Neural cell (in vitro differentiated cells): ENCODE results near the gene PTPRQ. TPM values are rescaled to one million over a fixed set of nuclear protein-coding genes. Genes with fewer than 3 reads are reported as not detected.

ENCODE experiments used
- H2AFZ ChIP-seq: fragments of 200-600, 300-800 bp; sonication (generic), shearing (Covaris generic); 2 replicates; pipeline ENCODE4 v1.6.0; 2014; ENCODE audit warnings: low read depth, mild to moderate bottlenecking, antibody characterized with exemption, low read length, moderate library complexity
- H3F3A ChIP-seq: fragments of 200-600 bp; shearing (Covaris generic); 2 replicates; pipeline ENCODE4 v1.6.1; 2016; ENCODE audit warnings: mild to moderate bottlenecking, moderate library complexity, mixed read lengths, antibody characterized with exemption, low read length; ENCODE audit not compliant: insufficient read depth, poor library complexity, severe bottlenecking
- H3K27ac ChIP-seq: fragments of 200-600, 300-800 bp; sonication (generic), shearing (Covaris generic); 2 replicates; pipeline ENCODE4 v1.5.1; 2014; ENCODE audit warnings: mild to moderate bottlenecking, low read length, moderate library complexity
- H3K27me3 ChIP-seq: fragments of 300-800, 200-600 bp; sonication (generic), shearing (Covaris generic); 2 replicates; pipeline ENCODE4 v1.6.0; 2014; ENCODE audit warnings: mild to moderate bottlenecking, low read depth, low read length, moderate library complexity; ENCODE audit not compliant: insufficient read depth
- H3K36me3 ChIP-seq: fragments of 300-800, 200-600 bp; sonication (generic), shearing (Covaris generic); 2 replicates; pipeline ENCODE4 v1.5.1; 2014; ENCODE audit warnings: mild to moderate bottlenecking, antibody characterized with exemption, low read length, moderate library complexity; ENCODE audit not compliant: insufficient read depth
- H3K4me2 ChIP-seq: fragments of 300-800, 200-600 bp; sonication (generic), shearing (Covaris generic); 2 replicates; pipeline ENCODE4 v1.6.0; 2014; ENCODE audit warnings: mild to moderate bottlenecking, low read length
- H3K4me3 ChIP-seq: fragments of 300-800, 200-600 bp; sonication (generic), shearing (Covaris generic); 2 replicates; pipeline ENCODE4 v1.5.1; 2014; ENCODE audit warnings: mild to moderate bottlenecking, low read length, moderate library complexity
- H3K79me2 ChIP-seq: fragments of 200-600 bp; shearing (Covaris generic); replicated peaks from 2 replicates; pipeline ENCODE4 v1.6.0; 2014; ENCODE audit warnings: mild to moderate bottlenecking, low read length, moderate library complexity; ENCODE audit not compliant: insufficient read depth
- H3K9ac ChIP-seq: fragments of 300-800, 200-600 bp; sonication (generic), shearing (Covaris generic); 2 replicates; pipeline ENCODE4 v1.6.1; 2016; ENCODE audit warnings: mild to moderate bottlenecking, low read length, mixed read lengths
- H3K9me2 ChIP-seq: fragments of 200-600 bp; shearing (Covaris generic); 2 replicates; pipeline ENCODE4 v1.6.1; 2016; ENCODE audit warnings: mild to moderate bottlenecking, low read length, mixed read lengths; ENCODE audit not compliant: insufficient read depth
- H3K9me3 ChIP-seq: fragments of 200-600, 300-800 bp; sonication (generic), shearing (Covaris generic); 2 replicates; pipeline ENCODE4 v1.6.1; 2016; ENCODE audit warnings: mild to moderate bottlenecking, mixed run types, low read length, moderate library complexity, mixed read lengths
- H4K20me1 ChIP-seq: fragments of 200-600 bp; shearing (Covaris generic); 2 replicates; pipeline ENCODE4 v1.6.1; 2016; ENCODE audit warnings: mild to moderate bottlenecking, mixed run types; ENCODE audit not compliant: insufficient read depth
- CTCF ChIP-seq: fragments of 450-650 bp; IDR thresholded peaks from 2 replicates; pipeline ENCODE4 v1.5.1; 2014; ENCODE audit warnings: antibody characterized with exemption, mild to moderate bottlenecking, moderate library complexity; ENCODE audit not compliant: poor library complexity, severe bottlenecking
- EP300 ChIP-seq: fragments of 450-650 bp; conservative IDR thresholded peaks from 2 replicates; pipeline ENCODE4 v1.6.1; 2014; ENCODE audit warnings: antibody characterized with exemption, mild to moderate bottlenecking, moderate library complexity; ENCODE audit not compliant: poor library complexity, severe bottlenecking
- EZH2 ChIP-seq: fragments of 200-600, 300-800 bp; shearing (Covaris generic), sonication (generic); IDR thresholded peaks from 2 replicates; pipeline ENCODE4 v1.6.1; 2014; ENCODE audit warnings: antibody characterized with exemption, low read length, borderline replicate concordance, mild to moderate bottlenecking; ENCODE audit not compliant: insufficient read depth, poor library complexity, severe bottlenecking
- MXI1 ChIP-seq: fragments of 450-650 bp; conservative IDR thresholded peaks from 2 replicates; pipeline ENCODE4 v1.6.1; 2014; ENCODE audit warnings: antibody characterized with exemption, mild to moderate bottlenecking; ENCODE audit not compliant: poor library complexity, severe bottlenecking
- REST ChIP-seq: IDR thresholded peaks from 2 replicates; pipeline ENCODE4 v1.6.1; 2012; ENCODE audit warnings: borderline replicate concordance
- SMC3 ChIP-seq: fragments of 450-650 bp; conservative IDR thresholded peaks from 2 replicates; pipeline ENCODE4 v1.6.1; 2014; ENCODE audit warnings: antibody characterized with exemption, mild to moderate bottlenecking, moderate library complexity; ENCODE audit not compliant: poor library complexity
- TAF1 ChIP-seq: IDR thresholded peaks from 2 replicates; pipeline ENCODE4 v1.6.1; 2012; ENCODE audit warnings: low read depth
- polyA plus RNA-seq: library from polyadenylated mRNA; depleted of rRNA; stranded (reverse); fragments of >200 nt; gene quantifications from 2 replicates; pipeline ENCODE4 v1.2.3, GENCODE V29; 2014

PTPRQ gene
- polyA plus RNA-seq, 1 donor from 2014 or later, result not detected

DNA sequence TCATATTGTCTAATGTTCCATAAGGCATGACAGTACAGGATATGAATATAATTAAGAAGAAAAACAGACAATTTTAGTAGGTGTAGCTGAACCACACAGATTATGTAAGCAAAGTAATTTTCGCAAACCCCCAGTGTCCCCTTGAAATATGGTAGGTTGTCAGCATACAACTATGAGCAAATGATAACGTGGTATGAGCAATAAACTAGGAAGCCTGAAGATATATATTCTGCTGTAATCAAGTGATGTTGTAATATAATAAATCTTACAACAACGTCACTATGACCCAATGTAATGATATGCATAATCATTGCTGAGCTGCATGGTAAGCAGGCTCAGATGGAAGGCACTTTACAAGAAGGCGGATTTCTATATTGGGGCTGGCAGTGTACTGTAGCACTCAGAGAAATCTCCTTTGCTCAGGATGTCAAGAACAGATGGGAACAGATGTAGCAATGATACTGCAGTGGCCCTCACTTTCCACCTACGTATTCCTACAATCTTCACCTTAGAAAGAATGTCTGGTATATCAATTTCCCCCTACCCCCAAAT lies 215.6 kb downstream of the PTPRQ start:
- Histone ChIP-seq H3K9ac (no peak overlapping the region), H2AFZ (no peak overlapping the region), H3K27me3 (no peaks in the 10 kb centered on the region), H3K79me2 (no peaks in the 10 kb centered on the region), H3K27ac (no peak overlapping the region), H3K4me2 (no peak overlapping the region), H3K9me2 (no peaks in the 10 kb centered on the region), H3K9me3 (no peaks in the 10 kb centered on the region), H3K4me3 (no peak overlapping the region), H3K36me3 (no peaks in the 10 kb centered on the region), H4K20me1 (no peaks in the 10 kb centered on the region), H3F3A (no peaks in the 10 kb centered on the region)
- TF ChIP-seq MXI1, result no peak
- TF ChIP-seq CTCF, result no peak
- TF ChIP-seq TAF1, result no peak
- TF ChIP-seq EZH2, result no peak
- no peak for TF ChIP-seq REST
- no peak for TF ChIP-seq SMC3
- TF ChIP-seq EP300, result no peak

GRCh38 chr12:80662586-80662985 lies 218.6 kb downstream of the PTPRQ start:
- Histone ChIP-seq H3K4me3 (no peak overlapping the region), H3K4me2 (no peak overlapping the region), H3K27ac (no peak overlapping the region), H3K79me2 (no peaks in the 10 kb centered on the region), H3K9me2 (no peaks in the 10 kb centered on the region), H3F3A (no peaks in the 10 kb centered on the region), H3K9ac (no peak overlapping the region), H3K36me3 (no peaks in the 10 kb centered on the region), H2AFZ (no peak overlapping the region), H3K9me3 (no peaks in the 10 kb centered on the region), H4K20me1 (no peaks in the 10 kb centered on the region), H3K27me3 (no peaks in the 10 kb centered on the region)
- no peak for TF ChIP-seq CTCF
- TF ChIP-seq EZH2, result no peak
- TF ChIP-seq TAF1, result no peak
- no peak for TF ChIP-seq SMC3
